ENCODE measurements around the gene LTK. TPM values are rescaled to one million over a fixed set of nuclear protein-coding genes. Genes with fewer than 3 reads are reported as not detected.

LTK gene
- total and polyA plus RNA-seq, 2 of the 8 experiments (the other 6 are each of a cell fraction or from before 2014, with no cell fraction given) = 0.05 to 0.19 TPM

DNA sequence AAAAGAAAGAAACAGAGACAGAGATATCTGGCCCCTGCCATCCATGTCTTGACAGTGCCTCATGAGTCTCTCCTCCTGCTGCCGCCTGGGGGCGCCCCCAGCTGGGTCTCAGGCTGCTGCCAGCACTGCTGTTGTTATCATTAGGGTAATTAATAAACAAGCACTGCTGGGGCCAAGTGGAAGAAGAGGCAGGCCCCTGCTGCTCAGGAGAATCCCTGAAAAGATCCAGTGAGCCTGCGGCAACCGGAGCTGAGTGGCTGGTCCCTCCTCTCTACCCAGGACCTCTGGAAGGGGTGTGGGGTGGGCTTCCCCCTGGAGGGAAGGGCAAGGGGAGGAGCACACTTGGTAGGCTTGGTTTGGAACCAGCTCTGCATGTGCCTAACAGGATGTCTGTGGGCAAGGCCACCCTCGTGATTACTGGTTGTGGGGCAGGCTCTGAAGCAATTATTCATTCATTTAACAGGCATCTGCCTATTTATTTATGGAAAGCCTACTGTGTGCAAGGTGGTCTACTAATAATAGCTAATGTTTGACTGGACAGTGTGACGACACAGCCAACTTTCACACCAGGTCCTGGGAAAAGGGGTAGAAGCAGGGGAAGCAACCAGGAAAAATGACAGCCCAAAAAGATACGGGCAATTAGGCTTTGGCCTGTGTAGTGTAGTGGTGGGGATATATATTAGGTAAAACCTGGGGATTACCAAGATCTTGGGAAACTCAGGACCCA is 44.2 kb upstream of the LTK start:
- Histone ChIP-seq H3K23ac (ENCODE audit: insufficient read length) (no peak overlapping the region), H4K20me1 (replicated peaks in 1 of 2; ENCODE audit: control insufficient read depth in 1 of 2, insufficient read depth in 2 of 2, low read length in 2 of 2) (peaks cover 1 to 3% of the 10 kb centered on the region in 2 experiments), H3K23me2 (ENCODE audit: low read depth, low read length) (peaks cover 9% of the 10 kb centered on the region; the same call in 1 of the 2 replicates), H4K91ac (replicated peaks; ENCODE audit: insufficient read length, low read length) (no peak overlapping the region), H3K4me3 (ENCODE audit: extremely low read depth in 1 of 4, insufficient read depth in 2 of 4, low read depth in 3 of 4, low read length in 4 of 4) (peak overlapping the region; percentile 46 to 96 (median 74); a peak in 7 of 8 replicates), H3K4me2 (ENCODE audit: insufficient read depth in 1 of 2, low read depth in 2 of 2, low read length in 2 of 2) (peak overlapping the region; percentile 90 to 99), H3K18ac (ENCODE audit: extremely low read depth, low read length) (peak overlapping the region; percentile 11; the same call in 1 of the 2 replicates), H3K79me2 (ENCODE audit: control insufficient read depth in 1 of 2, insufficient read depth in 2 of 2, low read length in 2 of 2) (peaks cover 0 to 21% of the 10 kb centered on the region in 2 experiments; a peak in 1 of 4 replicates), H3K14ac (ENCODE audit: insufficient read length) (no peak overlapping the region), H3K9me3 (ENCODE audit: insufficient read depth in 2 of 2, low read depth in 1 of 2, low read length in 1 of 2) (no peaks in the 10 kb centered on the region), H2BK5ac (ENCODE audit: low read depth, low read length) (peak overlapping the region; percentile 10; the same call in 1 of the 2 replicates), H4K8ac (ENCODE audit: extremely low read depth, insufficient read depth, low read length) (no peak overlapping the region), H2BK20ac (ENCODE audit: low read length) (peak overlapping the region; percentile 72; the same call in 1 of the 2 replicates), H3K56ac (replicated peaks; ENCODE audit: insufficient read length, low read depth, low read length) (no peak overlapping the region), H2BK15ac (ENCODE audit: low read length) (peak overlapping the region; percentile 95), H3K4ac (replicated peaks; ENCODE audit: insufficient read length, low read depth, low read length) (no peak overlapping the region), H3K9ac (replicated peaks in 1 of 4; ENCODE audit: extremely low read depth in 1 of 4, low read depth in 3 of 4, low read length in 3 of 4) (peak overlapping the region in 3 of 4 experiments; percentile 16 to 69 (median 20); a peak in 3 of 7 replicates), H2BK12ac (ENCODE audit: low read depth, low read length) (peak overlapping the region; percentile 33; the same call in 1 of the 2 replicates), H3K4me1 (replicated peaks in 1 of 4; ENCODE audit: control insufficient read depth in 3 of 4, insufficient read depth in 4 of 4, low read length in 3 of 4) (peaks cover 10 to 38% (median 31%) of the 10 kb centered on the region in 4 experiments), H3K27me3 (replicated peaks in 1 of 4; ENCODE audit: control insufficient read depth in 3 of 4, extremely low read depth in 1 of 4, insufficient read depth in 3 of 4, low read length in 3 of 4) (no peaks in the 10 kb centered on the region; a peak in 2 of 7 replicates), H2AK5ac (ENCODE audit: low read depth, low read length) (no peak overlapping the region), H3K36me3 (ENCODE audit: control insufficient read depth in 2 of 4, insufficient read depth in 4 of 4, low read length in 3 of 4) (peaks cover 0 to 17% (median 0%) of the 10 kb centered on the region in 4 experiments; a peak in 2 of 8 replicates), H3K27ac (ENCODE audit: low read depth, low read length) (no peak overlapping the region), H2BK120ac (replicated peaks; ENCODE audit: low read depth, low read length) (no peak overlapping the region), H3K79me1 (ENCODE audit: low read depth, low read length) (no peaks in the 10 kb centered on the region; the same call in none of the 2 replicates), H2AFZ (ENCODE audit: low read length) (no peak overlapping the region), H4K5ac (ENCODE audit: insufficient read length, low read depth, low read length) (peak overlapping the region; percentile 5)
- WGBS, 2 experiments (ENCODE audit: extremely low coverage in 1 of 2, insufficient coverage in 1 of 2, insufficient read length in 1 of 2, insufficient replicate concordance in 2 of 2, low coverage in 1 of 2, low lambda C conversion rate in 2 of 2, missing lambda C conversion rate in 1 of 2) = 6% methylated on average over 7 of the region's 7 CpGs; no CpG with 5 or more reads in 1 of the 2 experiments
- ChIA-PET CTCF (ENCODE audit: partially characterized antibody) (interaction anchor here (0.5 to 3.7 kb wide), 27 partner anchors 9 to 865 kb away, joined by 3 to 21 read pairs (median 4); partner anchors contain the start of genes LTK and MGA), POLR2A (ENCODE audit: partially characterized antibody) (interaction anchor here (0.6 to 21.2 kb wide), 8 partner anchors 12 to 65 kb away, joined by 3 to 643 read pairs (median 5); partner anchors contain the start of gene RPAP1)
- peak; percentile 84 to 86 for DNase-seq (ENCODE audit: low read depth in 1 of 2, low spot score in 2 of 2)
- peak; percentile 81 for FAIRE-seq
- TF ChIP-seq SP4 (IDR thresholded peaks at IDR 0.05; ENCODE audit: low read length) (no peak), HDAC2 (IDR thresholded peaks at IDR 0.05; ENCODE audit: borderline replicate concordance in 1 of 2, low read depth in 2 of 2, low read length in 2 of 2) (peak in 1 of 2 experiments; percentile 65; a peak in 1 of 4 replicates), SIRT6 (IDR thresholded peaks at IDR 0.05; ENCODE audit: low read length) (no peak), CREB1 (IDR thresholded peaks at IDR 0.05) (no peak), JUND (IDR thresholded peaks at IDR 0.05; ENCODE audit: low read length) (no peak), MAFK (IDR thresholded peaks at IDR 0.05; ENCODE audit: low read depth, low read length) (no peak), KDM1A (IDR thresholded peaks at IDR 0.05; ENCODE audit: borderline replicate concordance, low read length) (no peak), TCF12 (IDR thresholded peaks at IDR 0.05; ENCODE audit: low read depth, low read length) (0 out of 2 replicates have a peak, but pooled peaks have one; percentile 61)
- TF ChIP-seq, protein P1, sequence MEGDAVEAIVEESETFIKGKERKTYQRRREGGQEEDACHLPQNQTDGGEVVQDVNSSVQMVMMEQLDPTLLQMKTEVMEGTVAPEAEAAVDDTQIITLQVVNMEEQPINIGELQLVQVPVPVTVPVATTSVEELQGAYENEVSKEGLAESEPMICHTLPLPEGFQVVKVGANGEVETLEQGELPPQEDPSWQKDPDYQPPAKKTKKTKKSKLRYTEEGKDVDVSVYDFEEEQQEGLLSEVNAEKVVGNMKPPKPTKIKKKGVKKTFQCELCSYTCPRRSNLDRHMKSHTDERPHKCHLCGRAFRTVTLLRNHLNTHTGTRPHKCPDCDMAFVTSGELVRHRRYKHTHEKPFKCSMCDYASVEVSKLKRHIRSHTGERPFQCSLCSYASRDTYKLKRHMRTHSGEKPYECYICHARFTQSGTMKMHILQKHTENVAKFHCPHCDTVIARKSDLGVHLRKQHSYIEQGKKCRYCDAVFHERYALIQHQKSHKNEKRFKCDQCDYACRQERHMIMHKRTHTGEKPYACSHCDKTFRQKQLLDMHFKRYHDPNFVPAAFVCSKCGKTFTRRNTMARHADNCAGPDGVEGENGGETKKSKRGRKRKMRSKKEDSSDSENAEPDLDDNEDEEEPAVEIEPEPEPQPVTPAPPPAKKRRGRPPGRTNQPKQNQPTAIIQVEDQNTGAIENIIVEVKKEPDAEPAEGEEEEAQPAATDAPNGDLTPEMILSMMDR (IDR thresholded peaks at IDR 0.05; ENCODE audit: control extremely low read depth in 1 of 3, insufficient read depth in 1 of 3, low read depth in 1 of 3, low read length in 3 of 3) = peak; percentile 83 to 92 (median 84)

Measured in H1 (cell line).